ENCODE results near the gene NTRK1. TPM values are rescaled to one million over a fixed set of nuclear protein-coding genes. Genes with fewer than 3 reads are reported as not detected.

Gene NTRK1
- total RNA-seq, 1 donor from 2014 or later: 1.9 TPM

GRCh38 chr1:156928043-156928602, 67.5 kb downstream of the NTRK1 start:
- intact Hi-C loops (cut with DNase I): no loop called here
- ATAC-seq: no peak
- peaks cover 45% of the 10 kb centered on the region for H3K27me3 ChIP-seq (ENCODE audit: low read depth)
- H3K4me1 ChIP-seq: peaks cover 30% of the 10 kb centered on the region
- no peaks in the 10 kb centered on the region for H3K9me3 ChIP-seq
- DNase-seq: no peak
- H3K36me3 ChIP-seq: no peaks in the 10 kb centered on the region
- TF ChIP-seq CTCF (IDR thresholded peaks at IDR 0.05): no peak
- H3K27ac ChIP-seq: no peak overlapping the region
- H3K4me3 ChIP-seq: peak overlapping the region; percentile 29

- H3K4me3 ChIP-seq: no peak overlapping the region
- DNase-seq: no peak
- no peak for ATAC-seq
- intact Hi-C loops (cut with DNase I): no loop called here
- H3K4me1 ChIP-seq: peaks cover 21% of the 10 kb centered on the region
- H3K9me3 ChIP-seq: no peaks in the 10 kb centered on the region
- H3K36me3 ChIP-seq: no peaks in the 10 kb centered on the region
- no peak for TF ChIP-seq CTCF (IDR thresholded peaks at IDR 0.05)
- H3K27ac ChIP-seq: no peak overlapping the region
- H3K27me3 ChIP-seq (ENCODE audit: low read depth): peaks cover 29% of the 10 kb centered on the region
Measured at GRCh38 chr1:156929596-156930238, 69.1 kb downstream of the NTRK1 start.

- Histone ChIP-seq H3K9me3 (no peaks in the 10 kb centered on the region), H3K36me3 (peaks cover 5% of the 10 kb centered on the region), H3K27ac (no peak overlapping the region), H3K4me3 (no peak overlapping the region), H3K4me1 (peaks cover 21% of the 10 kb centered on the region), H3K27me3 (ENCODE audit: low read depth) (peaks cover 21% of the 10 kb centered on the region)
- no peak for ATAC-seq
- intact Hi-C loops (cut with DNase I): no loop called here
- DNase-seq: no peak
- no peak for TF ChIP-seq CTCF (IDR thresholded peaks at IDR 0.05)
Measured at GRCh38 chr1:156930483-156930882, 69.8 kb downstream of the NTRK1 start.

Other genes starting within 250 kb of the NTRK1 start
- gene HAPLN2, start 241.4 kb upstream of the NTRK1 start, total RNA-seq: 0.21 TPM
- gene BCAN, start 218.7 kb upstream of the NTRK1 start, total RNA-seq: not detected
- gene NES, start 183.5 kb upstream of the NTRK1 start, total RNA-seq: 39.8 TPM
- gene CRABP2, start 155.3 kb upstream of the NTRK1 start, total RNA-seq: 2.1 TPM
- gene METTL25B, start 132.4 kb upstream of the NTRK1 start, total RNA-seq: 41.0 TPM
- gene ISG20L2, start 132.1 kb upstream of the NTRK1 start, total RNA-seq: 22.6 TPM
- 43.7 TPM for gene MRPL24, start 119.8 kb upstream of the NTRK1 start, total RNA-seq
- 146 TPM for gene HDGF, start 109.2 kb upstream of the NTRK1 start, total RNA-seq
- gene PRCC, start 93.3 kb upstream of the NTRK1 start, total RNA-seq: 51.9 TPM
- 3.5 TPM for gene SH2D2A, start 44.0 kb upstream of the NTRK1 start, total RNA-seq
- gene INSRR, start 1.7 kb upstream of the NTRK1 start, total RNA-seq: not detected
- 14.8 TPM for gene PEAR1, start 32.9 kb downstream of the NTRK1 start, total RNA-seq
- gene LRRC71, start 59.8 kb downstream of the NTRK1 start, total RNA-seq: 5.3 TPM
- 54.5 TPM for gene ARHGEF11, start 184.9 kb downstream of the NTRK1 start, total RNA-seq
- gene ETV3L, start 238.9 kb downstream of the NTRK1 start, total RNA-seq: not detected

Data from lower lobe of right lung (tissue), 2 donors.